Psoas muscle (tissue), 8 donors: ENCODE measurements around the gene MYO1F. TPM values are rescaled to one million over a fixed set of nuclear protein-coding genes. Genes with fewer than 3 reads are reported as not detected.

Source experiments
- ATAC-seq, 4 donors: fragments of 200-7000 bp; cut with Tn5 transposase; one replicate each; pipeline ENCODE4 v1.9.1; 2020; ENCODE audit warnings: moderate library complexity in 3 of 4, mild to moderate bottlenecking in 2 of 4
- DNase-seq, 2 donors: peaks; one replicate each; pipeline ENCODE4 v3.0.0-alpha.2; 2020
- H3K27ac ChIP-seq: fragments of 200-600 bp; one replicate; pipeline ENCODE4 v1.8.0; 2022
- H3K27me3 ChIP-seq, 3 donors: fragments of 200-600 bp in 1 of 3; one replicate each; pipeline versions ENCODE4 v1.6.1 to v1.8.0; 2013 to 2022; ENCODE audit warnings: low read length in 2 of 3, mild to moderate bottlenecking in 2 of 3, moderate library complexity in 1 of 3; ENCODE audit not compliant: insufficient read depth in 3 of 3
- H3K36me3 ChIP-seq, 2 donors: fragments of 200-600 bp in 1 of 2; one replicate each; pipeline versions ENCODE4 v1.6.1 to v1.8.0; 2013 to 2022; ENCODE audit warnings: low read depth in 1 of 2, mild to moderate bottlenecking in 1 of 2, moderate library complexity in 1 of 2; ENCODE audit not compliant: insufficient read depth in 1 of 2
- H3K4me1 ChIP-seq: fragments of 200-600 bp; one replicate; pipeline ENCODE4 v1.8.0; 2022
- H3K4me3 ChIP-seq: fragments of 200-600 bp; one replicate; pipeline ENCODE4 v1.8.0; 2022; ENCODE audit warnings: mild to moderate bottlenecking
- H3K9me3 ChIP-seq: fragments of 200-600 bp; one replicate; pipeline ENCODE4 v1.8.0; 2022
- WGBS, 3 donors: extraction: QIAGEN DNeasy Blood & Tissue Kit; methylation state at CpG; one replicate each; pipeline versions ENCODE4 v1.1.6 to v1.1.7; 2013; 5-methylcytosine and 5-hydroxymethylcytosine counted together
- intact Hi-C, 2 donors: fragments of 100-400 bp; cut with DNase I; formaldehyde crosslinking; loops; one replicate each; pipeline versions ENCODE4 v1.11.0 to v1.14.2; 2022
- polyA plus RNA-seq, 3 donors: library from polyadenylated mRNA; stranded (reverse); fragments of 200-250 nt; gene quantifications; one replicate each; pipeline ENCODE4 v1.2.3, GENCODE V29; 2013
- total RNA-seq, 4 donors: library from RNA; stranded (reverse); fragmentation: NEBNext Ultra II Directional in 2 of 4; extraction: Animal tissue kit (Norgen Biotek cat#: 25700) in 2 of 4; gene quantifications; one replicate each; pipeline versions ENCODE4 v1.2.1 to v1.2.4, GENCODE V29; 2021 to 2023
- TF ChIP-seq, protein P1 (sequence below): fragments of 200-600 bp; IDR thresholded peaks from one replicate; pipeline ENCODE4 v1.8.0; 2022; ENCODE audit warnings: antibody characterized with exemption
- donor health status: healthy with polysubstance abuse.
- donor health status: DM: no; HTN: no; CAD: no; lungs with moderate emphysema.
- donor health status: Bipolar disorder and iron deficiency.
- donor health status: healthy.
- donor health status: DM: yes; HTN: yes; CAD: no.
- donor health status: DM: no; HTN: no; CAD: no.
- donor health status: DM: no; HTN: no; CAD: no.
- donor health status: DM: yes; HTN: yes; CAD: no.

Gene MYO1F
- total and polyA plus RNA-seq, 7 donors = 1.00 to 6.3 (median 3.5) TPM

GRCh38 chr19:8482696-8483095 is 94.5 kb downstream of the MYO1F start:
- Histone ChIP-seq H3K36me3 (peaks cover 4 to 80% of the 10 kb centered on the region in 2 donors), H3K4me1 (peaks cover 26% of the 10 kb centered on the region), H3K27ac (no peak overlapping the region), H3K4me3 (no peak overlapping the region), H3K27me3 (no peaks in the 10 kb centered on the region), H3K9me3 (no peaks in the 10 kb centered on the region)
- WGBS, 3 donors = 83 to 92% (median 90%) methylated on average over 11 of the region's 11 CpGs
- intact Hi-C loops = no loop called here
- TF ChIP-seq, protein P1, sequence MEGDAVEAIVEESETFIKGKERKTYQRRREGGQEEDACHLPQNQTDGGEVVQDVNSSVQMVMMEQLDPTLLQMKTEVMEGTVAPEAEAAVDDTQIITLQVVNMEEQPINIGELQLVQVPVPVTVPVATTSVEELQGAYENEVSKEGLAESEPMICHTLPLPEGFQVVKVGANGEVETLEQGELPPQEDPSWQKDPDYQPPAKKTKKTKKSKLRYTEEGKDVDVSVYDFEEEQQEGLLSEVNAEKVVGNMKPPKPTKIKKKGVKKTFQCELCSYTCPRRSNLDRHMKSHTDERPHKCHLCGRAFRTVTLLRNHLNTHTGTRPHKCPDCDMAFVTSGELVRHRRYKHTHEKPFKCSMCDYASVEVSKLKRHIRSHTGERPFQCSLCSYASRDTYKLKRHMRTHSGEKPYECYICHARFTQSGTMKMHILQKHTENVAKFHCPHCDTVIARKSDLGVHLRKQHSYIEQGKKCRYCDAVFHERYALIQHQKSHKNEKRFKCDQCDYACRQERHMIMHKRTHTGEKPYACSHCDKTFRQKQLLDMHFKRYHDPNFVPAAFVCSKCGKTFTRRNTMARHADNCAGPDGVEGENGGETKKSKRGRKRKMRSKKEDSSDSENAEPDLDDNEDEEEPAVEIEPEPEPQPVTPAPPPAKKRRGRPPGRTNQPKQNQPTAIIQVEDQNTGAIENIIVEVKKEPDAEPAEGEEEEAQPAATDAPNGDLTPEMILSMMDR = no peak
- DNase-seq = no peak
- no peak for ATAC-seq

DNA sequence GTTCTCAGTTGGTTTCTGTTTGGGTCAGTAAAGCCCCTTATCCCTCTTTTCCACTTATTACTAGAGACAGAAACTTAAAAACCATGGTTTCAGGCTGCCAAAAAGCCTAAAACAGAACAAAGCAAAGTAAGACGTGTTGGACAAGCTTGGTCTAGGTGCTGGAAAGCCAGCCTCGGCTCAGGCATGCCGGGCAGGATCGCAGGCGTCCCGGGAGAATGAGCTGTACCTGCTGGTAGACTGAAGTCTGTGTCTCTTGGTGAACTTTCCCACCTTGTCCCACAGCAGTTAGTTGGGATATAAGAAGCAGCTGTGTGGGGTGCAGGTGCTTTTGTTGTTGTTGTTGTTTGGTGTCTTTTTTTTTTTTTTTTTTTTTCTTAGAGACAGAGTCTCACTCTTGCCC is 95.6 kb downstream of the MYO1F start:
- no peak for DNase-seq

GRCh38 chr19:8481201-8481600 is 96.0 kb downstream of the MYO1F start:
- H3K4me1 ChIP-seq = peaks cover 26% of the 10 kb centered on the region

More for the DNA sequence above, 95.6 kb downstream of the MYO1F start:
- Histone ChIP-seq H3K27me3 (no peaks in the 10 kb centered on the region), H3K36me3 (peaks cover 4 to 79% of the 10 kb centered on the region in 2 donors), H3K9me3 (no peaks in the 10 kb centered on the region), H3K27ac (no peak overlapping the region), H3K4me3 (no peak overlapping the region), H3K4me1 (peaks cover 26% of the 10 kb centered on the region)
- intact Hi-C loops = no loop called here
- TF ChIP-seq, protein P1 = no peak
- peak in 1 of 4 donors; percentile 35 for ATAC-seq
- WGBS, 3 donors = 57 to 81% (median 65%) methylated on average over 6 of the region's 6 CpGs

GRCh38 chr19:8478598-8478997 is 98.6 kb downstream of the MYO1F start:
- H3K4me1 ChIP-seq = peaks cover 26% of the 10 kb centered on the region
- peaks cover 11 to 79% of the 10 kb centered on the region in 2 donors for H3K36me3 ChIP-seq
- H3K27me3 ChIP-seq = no peaks in the 10 kb centered on the region
- TF ChIP-seq, protein P1 = no peak
- 42 to 68% (median 44%) methylated on average over 3 of the region's 3 CpGs for whole genome bisulfite sequencing, 3 donors
- intact Hi-C loops = no loop called here
- no peak overlapping the region for H3K27ac ChIP-seq
- no peak for ATAC-seq
- H3K4me3 ChIP-seq = no peak overlapping the region
- DNase-seq = no peak
- H3K9me3 ChIP-seq = no peaks in the 10 kb centered on the region

More at GRCh38 chr19:8481201-8481600, 96.0 kb downstream of the MYO1F start:
- peak in 2 of 4 donors; percentile 14 to 26 for ATAC-seq
- peaks cover 4 to 79% of the 10 kb centered on the region in 2 donors for H3K36me3 ChIP-seq
- intact Hi-C loops = no loop called here
- 43 to 66% (median 52%) methylated on average over 11 of the region's 11 CpGs for WGBS, 3 donors
- H3K4me3 ChIP-seq = no peak overlapping the region
- DNase-seq = no peak
- no peak overlapping the region for H3K27ac ChIP-seq
- TF ChIP-seq, protein P1 = no peak
- no peaks in the 10 kb centered on the region for H3K9me3 ChIP-seq
- no peaks in the 10 kb centered on the region for H3K27me3 ChIP-seq

DNA sequence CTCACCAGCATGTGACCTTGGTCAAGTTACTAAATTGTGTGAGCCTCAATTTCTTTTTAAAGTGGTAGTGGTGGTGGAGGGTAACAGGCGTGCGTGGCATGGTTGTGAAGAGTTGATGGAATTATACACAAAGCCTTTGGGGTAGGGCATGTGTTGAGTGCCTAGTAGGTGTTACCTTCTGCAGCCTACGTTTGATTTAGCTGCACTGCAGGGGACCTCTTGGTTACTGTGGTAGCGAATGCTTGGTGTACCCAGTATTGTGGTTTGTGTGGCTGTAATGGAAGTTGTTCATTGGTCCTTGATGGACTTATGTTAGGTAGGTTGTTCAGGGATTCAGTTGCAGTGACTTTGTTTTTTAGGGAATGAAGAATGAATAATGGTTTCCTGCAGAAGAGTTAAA is 99.4 kb downstream of the MYO1F start:
- intact Hi-C loops = no loop called here
- DNase-seq = no peak
- ATAC-seq = no peak
- 78 to 87% (median 78%) methylated on average over 4 of the region's 4 CpGs for WGBS, 3 donors
- H3K4me1 ChIP-seq = peaks cover 26% of the 10 kb centered on the region
- TF ChIP-seq, protein P1 = no peak
- H3K27ac ChIP-seq = no peak overlapping the region
- H3K4me3 ChIP-seq = no peak overlapping the region
- H3K27me3 ChIP-seq = no peaks in the 10 kb centered on the region
- peaks cover 11 to 79% of the 10 kb centered on the region in 2 donors for H3K36me3 ChIP-seq
- no peaks in the 10 kb centered on the region for H3K9me3 ChIP-seq
